T-helper 2 cell (primary cell): Measurements from ENCODE around the gene SEPTIN2.
A peak's percentile ranks its signal among the peaks of the same experiment; 100 is the strongest.
"Not testable (repeated sequence)": the region's sequence is repeated elsewhere in the genome, so short reads cannot be mapped to it uniquely, and the experiment has no call there.

Source experiments
- DNase-seq, 5 experiments: peaks; one replicate each; pipeline versions ENCODE4 v3.0.0 to v3.0.0-alpha.2; 2012 to 2022
- total RNA-seq, 2 donors: gene quantifications; one replicate each; lab custom pipeline; 2026; lab: John Stamatoyannopoulos, UW

The SEPTIN2 gene
- 146 to 175 reads per million in 2 donors for total RNA-seq

- peak in 2 of 5 experiments; percentile 81 to 83 for DNase-seq
Observed at GRCh38 chr2:241315879-241316631, at the start of gene SEPTIN2. Gene SEPTIN2, plus strand, starts transcription at chr2:241315925. Its CDS starts 8,308 bp downstream, at chr2:241324233.

GRCh38 chr2:241267249-241268067 is 48.3 kb upstream of the SEPTIN2 start:
- no peak for DNase-seq

GRCh38 chr2:241268306-241268705 is 47.4 kb upstream of the SEPTIN2 start:
- no peak for DNase-seq

GRCh38 chr2:241268716-241269445 is 46.8 kb upstream of the SEPTIN2 start:
- no peak for DNase-seq

- no peak for DNase-seq
Observed at GRCh38 chr2:241269707-241270520, 45.8 kb upstream of the SEPTIN2 start.

- DNase-seq, result no peak
Observed at GRCh38 chr2:241270531-241270930, 45.2 kb upstream of the SEPTIN2 start.

GRCh38 chr2:241271706-241272302 is 43.9 kb upstream of the SEPTIN2 start:
- peak; percentile 31 to 65 (median 48) for DNase-seq

- peak; percentile 27 to 64 (median 40) for DNase-seq
Observed at GRCh38 chr2:241272303-241273209, 43.2 kb upstream of the SEPTIN2 start.

GRCh38 chr2:241273210-241274020 is 42.3 kb upstream of the SEPTIN2 start:
- DNase-seq, result peak in 1 of 5 experiments; percentile 28

- DNase-seq, result peak in 1 of 5 experiments; percentile 13
Observed at GRCh38 chr2:241274127-241274526, 41.6 kb upstream of the SEPTIN2 start.

GRCh38 chr2:241275504-241275903 is 40.2 kb upstream of the SEPTIN2 start:
- DNase-seq, result no peak

- no peak for DNase-seq
Observed at GRCh38 chr2:241275910-241276309, 39.8 kb upstream of the SEPTIN2 start.

- DNase-seq, result not testable (repeated sequence)
Observed at GRCh38 chr2:241278306-241278705, 37.4 kb upstream of the SEPTIN2 start.

GRCh38 chr2:241279413-241279812 is 36.3 kb upstream of the SEPTIN2 start:
- DNase-seq, result no peak

GRCh38 chr2:241279828-241280227 is 35.9 kb upstream of the SEPTIN2 start:
- no peak for DNase-seq

GRCh38 chr2:241280291-241280690 is 35.4 kb upstream of the SEPTIN2 start:
- DNase-seq, result no peak

- no peak for DNase-seq
Observed at GRCh38 chr2:241282555-241282954, 33.2 kb upstream of the SEPTIN2 start.

- no peak for DNase-seq
Observed at GRCh38 chr2:241285596-241285995, 30.1 kb upstream of the SEPTIN2 start.

GRCh38 chr2:241286348-241287090 is 29.2 kb upstream of the SEPTIN2 start:
- DNase-seq, result no peak
